Activated CD8-positive, alpha-beta memory T cell treated with anti-CD3 and anti-CD28 coated beads for 48 hours (primary cell): ENCODE data around the gene SPATA20.

Experiments
- DNase-seq, 3 experiments: peaks; one replicate each; pipeline ENCODE4 v3.0.0-alpha.2; 2020; ENCODE audit warnings: low read depth in 2 of 3, low spot score in 2 of 3

The SPATA20 gene

DNA sequence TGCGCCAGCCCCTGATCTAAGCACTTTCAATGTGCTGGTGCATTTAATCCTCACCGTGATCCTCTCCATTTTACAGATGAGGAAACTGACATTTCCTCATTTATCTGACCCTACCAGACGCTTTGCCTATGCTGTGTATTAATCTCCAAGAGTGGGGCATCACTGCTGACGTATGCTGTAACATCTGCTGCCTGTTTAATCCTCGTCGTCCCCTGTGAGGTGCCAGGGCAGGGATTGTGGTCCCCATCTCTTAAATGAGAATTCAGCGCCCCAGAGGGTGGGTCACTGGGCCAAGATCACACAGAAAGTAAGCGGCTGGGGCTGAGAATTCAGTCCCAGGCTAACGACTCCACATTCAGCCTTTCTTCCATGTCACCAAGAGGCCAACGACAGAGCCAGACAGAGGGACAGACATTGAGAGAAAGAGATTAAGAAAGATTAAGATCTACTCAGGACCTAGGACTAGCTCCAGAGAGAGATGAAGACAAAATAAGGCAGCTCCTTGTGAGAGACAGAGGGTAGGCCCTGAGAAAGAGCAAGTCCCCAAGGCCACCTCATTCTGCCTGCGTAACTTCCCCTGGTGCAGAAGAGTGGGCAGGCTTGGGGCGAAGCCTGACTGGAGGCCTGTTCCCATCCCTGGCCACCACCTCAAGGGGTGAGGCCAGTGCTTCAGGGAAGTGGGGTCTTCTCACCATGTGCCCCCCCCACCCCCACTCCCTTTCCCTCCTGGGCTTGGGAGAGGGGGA lies 27.1 kb downstream of the SPATA20 start:
- no peak for DNase-seq

DNA sequence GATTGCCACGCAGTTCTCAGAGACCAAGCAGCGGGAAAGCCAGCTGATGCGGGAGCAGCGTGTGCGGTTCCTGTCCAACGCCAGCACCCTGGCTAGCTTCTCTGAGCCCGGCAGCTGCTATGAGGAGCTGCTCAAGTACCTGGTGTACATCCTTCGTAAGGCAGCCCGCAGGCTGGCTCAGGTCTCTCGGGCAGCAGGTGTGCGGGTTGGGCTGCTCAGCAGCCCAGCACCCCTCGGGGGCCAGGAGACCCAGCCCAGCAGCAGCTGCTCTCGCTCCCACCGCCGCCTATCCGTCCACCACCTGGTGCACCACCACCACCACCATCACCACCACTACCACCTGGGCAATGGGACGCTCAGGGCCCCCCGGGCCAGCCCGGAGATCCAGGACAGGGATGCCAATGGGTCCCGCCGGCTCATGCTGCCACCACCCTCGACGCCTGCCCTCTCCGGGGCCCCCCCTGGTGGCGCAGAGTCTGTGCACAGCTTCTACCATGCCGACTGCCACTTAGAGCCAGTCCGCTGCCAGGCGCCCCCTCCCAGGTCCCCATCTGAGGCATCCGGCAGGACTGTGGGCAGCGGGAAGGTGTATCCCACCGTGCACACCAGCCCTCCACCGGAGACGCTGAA lies 28.7 kb downstream of the SPATA20 start:
- no peak for DNase-seq

DNA sequence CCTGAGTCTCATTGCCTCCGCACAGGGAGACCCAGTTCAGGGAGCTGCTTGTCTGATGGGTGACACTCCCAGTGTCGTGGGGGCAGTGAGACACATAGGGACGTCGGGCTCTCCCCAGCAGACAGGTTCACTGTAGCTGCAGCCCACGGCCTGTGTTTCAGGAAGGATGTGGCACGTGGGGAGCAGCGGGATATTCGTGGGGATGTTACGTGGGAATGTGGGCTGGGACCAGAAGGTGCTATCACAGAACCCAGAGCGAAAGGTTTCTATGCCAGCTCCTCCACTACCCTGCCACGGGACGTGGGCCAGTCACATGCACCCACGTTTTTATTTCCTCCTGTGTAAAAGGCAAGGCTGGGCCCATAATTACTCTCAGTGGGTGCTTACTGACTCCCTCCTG lies 29.9 kb downstream of the SPATA20 start:
- DNase-seq: no peak

DNA sequence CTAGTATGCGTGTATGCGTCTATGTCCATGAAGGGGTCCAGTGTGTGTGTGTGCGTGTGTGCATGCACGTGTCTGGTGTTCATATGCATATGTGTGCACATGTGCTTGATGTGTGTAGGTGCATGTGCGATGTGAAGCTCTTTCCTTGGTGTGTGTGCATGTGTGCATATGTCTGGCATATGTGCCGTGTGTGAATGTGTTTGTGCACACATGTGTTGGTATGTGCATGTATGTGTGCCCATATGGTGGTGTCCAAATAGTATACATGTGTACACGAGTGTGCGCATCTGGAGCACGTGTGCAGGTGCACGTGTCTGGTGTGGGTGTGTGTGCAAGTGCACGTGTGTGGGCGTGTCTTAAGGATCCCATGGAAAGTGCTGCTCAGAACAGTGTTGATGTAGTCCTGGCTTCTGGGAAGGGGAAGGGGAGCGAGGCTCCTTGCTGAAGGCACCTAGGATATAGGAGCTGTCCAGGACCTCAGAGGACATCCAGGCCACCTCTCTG lies 30.5 kb downstream of the SPATA20 start:
- DNase-seq: no peak

DNA sequence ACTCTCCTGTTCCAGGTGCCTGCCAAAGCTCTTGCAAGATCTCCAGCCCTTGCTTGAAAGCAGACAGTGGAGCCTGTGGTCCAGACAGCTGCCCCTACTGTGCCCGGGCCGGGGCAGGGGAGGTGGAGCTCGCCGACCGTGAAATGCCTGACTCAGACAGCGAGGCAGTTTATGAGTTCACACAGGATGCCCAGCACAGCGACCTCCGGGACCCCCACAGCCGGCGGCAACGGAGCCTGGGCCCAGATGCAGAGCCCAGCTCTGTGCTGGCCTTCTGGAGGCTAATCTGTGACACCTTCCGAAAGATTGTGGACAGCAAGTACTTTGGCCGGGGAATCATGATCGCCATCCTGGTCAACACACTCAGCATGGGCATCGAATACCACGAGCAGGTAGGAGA lies 31.2 kb downstream of the SPATA20 start:
- DNase-seq: no peak

DNA sequence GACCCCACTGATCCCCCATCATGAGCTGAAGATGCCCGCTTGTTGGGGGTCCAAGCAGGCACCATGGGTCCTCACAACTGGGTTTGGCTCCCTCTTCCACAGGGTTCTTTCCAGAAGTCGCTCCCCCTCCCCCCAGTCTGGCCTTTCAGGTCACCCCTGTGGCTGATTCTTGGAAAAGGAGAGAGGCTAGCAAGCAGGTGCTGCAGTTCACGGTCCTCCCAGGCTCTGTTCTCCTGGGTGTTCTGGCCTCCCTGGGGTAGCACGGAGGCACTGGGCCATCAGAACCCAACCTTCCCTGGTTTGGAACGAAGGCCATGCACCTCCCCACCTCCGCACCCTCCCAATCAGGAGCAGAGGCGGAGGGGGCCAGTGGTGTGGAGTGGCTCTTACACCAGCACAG lies 32.4 kb downstream of the SPATA20 start:
- DNase-seq: no peak

DNA sequence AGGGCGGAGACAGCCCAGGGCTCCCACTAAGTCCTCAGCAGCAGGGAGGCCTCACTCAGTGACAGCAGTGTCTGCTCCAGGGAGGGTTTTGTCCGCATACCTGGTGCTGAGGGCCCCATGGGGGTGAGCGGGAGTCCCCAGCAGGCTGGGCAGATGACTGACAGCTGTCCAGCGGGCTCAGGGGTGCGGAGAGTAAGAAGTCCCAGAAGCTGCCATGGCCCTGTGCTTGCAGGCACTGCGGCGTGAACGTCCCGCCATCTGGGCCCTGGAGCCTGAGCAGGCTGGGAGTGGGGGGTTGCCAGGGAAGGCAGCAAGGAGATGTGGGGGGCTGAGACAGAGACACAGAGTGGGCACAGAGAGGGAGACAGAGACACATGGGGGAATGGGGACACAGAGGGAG lies 33.7 kb downstream of the SPATA20 start:
- DNase-seq: no peak

DNA sequence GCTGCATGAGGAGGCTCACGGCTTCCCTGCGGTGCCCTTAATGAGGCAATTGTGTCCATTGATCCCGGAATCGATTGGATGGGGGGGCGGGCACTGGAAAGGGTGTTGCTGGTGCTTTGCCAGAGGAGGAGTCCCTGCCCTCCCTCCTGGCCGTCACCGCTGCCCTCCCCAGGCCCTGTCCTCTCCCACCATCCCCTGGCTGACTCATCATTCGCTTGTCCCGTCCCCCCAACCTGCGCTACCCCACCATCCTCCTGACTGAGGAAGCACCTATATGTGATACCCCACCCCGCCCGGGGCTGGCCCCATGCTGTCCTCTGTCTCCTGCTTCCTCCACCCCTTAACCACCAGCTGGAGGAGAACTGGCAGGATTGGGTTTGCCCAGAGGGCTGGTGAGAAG lies 34.3 kb downstream of the SPATA20 start:
- no peak for DNase-seq

DNA sequence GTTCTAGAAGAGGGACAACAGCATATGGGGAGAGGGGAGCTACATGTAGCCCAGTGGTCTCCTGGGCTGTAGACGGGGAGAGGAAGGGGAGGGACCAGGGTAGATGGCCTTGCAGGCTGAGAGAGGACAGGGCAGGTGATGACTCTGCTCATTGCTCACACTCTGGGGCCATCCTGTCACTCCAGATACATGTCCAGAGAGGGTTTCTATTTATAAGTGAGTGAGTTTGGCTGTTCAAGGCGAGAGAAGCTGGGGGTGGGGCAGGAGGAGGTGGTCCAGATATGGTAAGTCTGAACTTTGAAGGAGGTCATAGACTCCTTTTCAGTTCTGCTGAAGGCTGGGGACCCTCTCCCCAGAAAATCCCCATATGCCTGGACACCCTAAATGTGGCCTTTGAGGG lies 35.8 kb downstream of the SPATA20 start:
- no peak for DNase-seq

DNA sequence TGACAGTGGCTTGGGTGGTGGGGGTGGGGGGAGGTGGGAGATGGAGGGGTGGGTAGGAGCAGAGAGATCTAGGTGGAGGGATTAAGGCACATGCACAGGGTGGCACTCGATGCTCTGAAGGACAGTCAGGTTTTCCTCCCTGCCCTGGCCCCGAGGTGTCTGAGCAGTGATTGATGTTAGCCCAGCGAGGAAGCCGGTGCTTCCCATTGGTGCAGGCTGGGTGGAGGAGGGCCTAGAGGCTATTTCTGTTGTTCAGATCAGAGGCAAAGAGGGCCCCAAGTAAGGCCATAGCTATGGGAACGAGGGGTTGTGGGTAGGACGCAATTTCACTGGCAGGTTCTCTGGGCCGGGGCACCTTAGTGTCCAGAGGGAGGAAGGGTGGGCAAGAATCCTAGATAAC lies 36.7 kb downstream of the SPATA20 start:
- no peak for DNase-seq

DNA sequence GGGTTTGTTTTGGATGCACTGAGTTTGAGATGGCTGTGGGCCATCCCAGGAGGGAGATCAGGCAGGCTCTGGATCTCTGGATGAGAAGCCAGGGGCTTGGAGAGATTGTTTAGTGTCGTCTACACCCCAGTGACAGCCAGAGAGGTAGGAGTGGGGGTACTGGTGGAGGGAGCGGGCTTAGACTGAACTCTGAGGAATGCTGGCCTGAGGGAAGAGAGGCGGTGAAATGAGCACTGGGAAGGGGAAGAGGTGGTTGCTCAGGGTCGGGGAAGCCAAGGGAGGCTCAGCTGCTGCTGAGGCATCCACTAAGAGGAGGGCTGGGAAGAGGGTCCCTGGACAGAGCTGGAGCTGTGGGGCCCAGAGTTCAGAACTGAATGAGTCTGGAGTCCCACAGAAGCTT lies 37.1 kb downstream of the SPATA20 start:
- no peak for DNase-seq

DNA sequence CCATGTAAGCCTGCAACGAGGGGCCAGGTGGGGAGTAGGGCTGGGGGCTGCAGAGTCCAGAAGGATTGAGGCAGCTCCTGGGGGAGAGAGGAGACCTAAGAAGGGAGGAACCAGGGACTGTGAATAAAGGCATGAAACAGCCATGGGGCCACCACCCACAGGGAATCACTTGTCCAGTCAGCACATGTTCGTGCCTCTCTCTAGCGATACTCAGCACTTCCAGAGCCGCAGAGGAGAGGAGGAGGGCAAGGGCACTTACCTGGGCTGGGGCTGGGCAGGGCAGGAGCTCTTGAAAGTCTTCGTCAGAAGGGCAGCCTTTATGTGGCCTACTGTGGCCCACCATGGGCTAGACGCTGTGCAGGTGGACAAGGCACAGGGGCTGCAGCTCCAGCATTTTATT lies 37.8 kb downstream of the SPATA20 start:
- no peak for DNase-seq

DNA sequence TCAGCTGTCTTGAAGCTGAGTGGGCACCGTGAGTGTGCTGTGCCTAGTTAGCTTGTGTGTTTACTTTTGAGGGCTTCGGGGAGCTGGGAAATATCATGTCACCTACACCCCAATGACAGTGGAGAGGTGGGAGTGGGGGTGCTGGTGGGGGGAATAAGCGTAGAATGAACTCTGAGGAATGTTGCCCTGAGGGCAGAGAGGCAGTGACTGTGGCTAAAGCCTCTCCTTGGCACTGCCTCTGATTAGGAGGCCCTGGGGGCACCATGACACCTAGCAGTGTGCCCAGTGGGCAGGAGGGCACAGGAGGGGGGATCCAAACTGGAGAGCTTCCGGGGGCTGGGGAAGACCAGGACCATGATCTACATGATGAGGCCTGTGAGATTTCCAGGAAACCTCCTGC lies 38.4 kb downstream of the SPATA20 start:
- DNase-seq: no peak

DNA sequence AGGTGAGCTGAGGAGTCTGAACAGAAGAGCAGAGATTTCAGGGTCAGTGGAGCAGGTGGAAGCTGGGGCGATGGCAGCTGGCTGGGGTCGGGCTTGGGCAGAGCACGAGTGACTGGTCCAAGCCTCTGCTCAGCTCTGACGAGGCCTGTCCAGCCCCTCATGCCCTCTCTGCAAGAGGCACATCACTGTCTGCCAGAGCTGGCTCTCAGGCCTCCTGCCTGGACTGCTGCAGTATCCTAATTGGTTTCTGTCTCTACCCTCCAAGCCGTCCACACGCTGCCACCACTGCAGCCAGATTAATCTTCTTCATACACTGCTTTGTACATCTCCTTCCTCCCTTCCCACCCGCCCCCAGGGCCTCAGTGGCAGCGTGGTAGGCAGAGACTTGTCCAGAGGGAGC lies 38.9 kb downstream of the SPATA20 start:
- DNase-seq: no peak

DNA sequence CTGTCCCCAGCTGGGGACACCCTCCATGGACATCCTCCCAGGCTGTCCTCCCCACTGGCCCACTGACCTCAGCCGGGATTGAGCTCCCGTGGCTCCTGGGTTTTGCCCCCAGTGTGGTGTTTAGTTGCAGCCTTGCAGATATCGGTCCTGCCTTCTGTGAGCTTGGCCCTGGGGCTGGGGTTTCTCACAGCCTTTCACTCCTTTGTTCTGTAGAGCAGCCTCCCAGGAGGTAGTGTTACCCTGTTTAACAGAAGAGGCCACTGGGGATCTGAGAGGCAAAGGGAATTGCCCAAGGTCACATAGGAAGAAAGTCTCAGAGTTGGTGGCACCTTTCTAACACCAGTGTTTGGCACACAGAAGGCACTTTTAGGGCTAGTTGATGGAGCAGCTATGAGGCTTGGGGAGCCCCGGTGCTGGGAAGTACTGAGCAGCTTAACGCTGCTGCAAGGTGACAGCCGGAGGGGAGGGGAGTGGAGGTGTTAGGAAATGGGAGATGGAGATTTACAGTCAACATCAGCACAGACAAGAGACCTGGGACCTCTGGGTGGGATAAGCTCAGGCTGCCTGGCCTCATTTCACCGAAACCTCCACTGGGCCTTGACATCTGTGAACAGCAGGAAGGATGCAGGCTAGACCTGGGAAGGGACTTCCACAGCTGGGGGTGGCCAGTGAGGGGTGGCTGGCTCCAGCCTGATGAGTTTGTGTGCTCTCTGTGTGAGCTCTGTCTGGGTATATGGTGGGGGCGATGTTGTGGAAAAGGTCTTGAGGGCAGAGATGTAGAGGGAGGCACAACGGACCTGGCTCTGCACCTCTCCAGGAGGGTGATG lies 39.7 kb downstream of the SPATA20 start:
- DNase-seq: no peak

DNA sequence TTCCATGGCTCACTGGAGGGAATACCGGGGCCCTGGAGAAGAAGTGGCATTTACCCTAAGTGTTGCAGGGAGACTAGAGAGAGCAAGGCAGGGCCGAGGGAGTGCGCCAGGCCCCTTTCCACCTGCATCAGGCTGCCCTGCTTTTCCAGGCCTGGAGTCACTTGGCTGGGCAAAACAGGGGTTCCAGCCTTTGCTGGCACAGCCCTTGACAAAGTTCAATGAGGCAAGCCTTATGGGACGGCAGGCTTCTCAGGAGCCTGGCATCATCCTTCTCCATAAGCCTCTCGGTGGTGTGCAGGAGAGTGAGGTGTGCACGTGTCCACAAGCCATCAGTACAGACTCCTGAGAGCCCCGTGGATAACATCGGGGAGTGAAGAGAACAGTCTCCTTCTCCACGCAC lies 40.6 kb downstream of the SPATA20 start:
- no peak for DNase-seq

DNA sequence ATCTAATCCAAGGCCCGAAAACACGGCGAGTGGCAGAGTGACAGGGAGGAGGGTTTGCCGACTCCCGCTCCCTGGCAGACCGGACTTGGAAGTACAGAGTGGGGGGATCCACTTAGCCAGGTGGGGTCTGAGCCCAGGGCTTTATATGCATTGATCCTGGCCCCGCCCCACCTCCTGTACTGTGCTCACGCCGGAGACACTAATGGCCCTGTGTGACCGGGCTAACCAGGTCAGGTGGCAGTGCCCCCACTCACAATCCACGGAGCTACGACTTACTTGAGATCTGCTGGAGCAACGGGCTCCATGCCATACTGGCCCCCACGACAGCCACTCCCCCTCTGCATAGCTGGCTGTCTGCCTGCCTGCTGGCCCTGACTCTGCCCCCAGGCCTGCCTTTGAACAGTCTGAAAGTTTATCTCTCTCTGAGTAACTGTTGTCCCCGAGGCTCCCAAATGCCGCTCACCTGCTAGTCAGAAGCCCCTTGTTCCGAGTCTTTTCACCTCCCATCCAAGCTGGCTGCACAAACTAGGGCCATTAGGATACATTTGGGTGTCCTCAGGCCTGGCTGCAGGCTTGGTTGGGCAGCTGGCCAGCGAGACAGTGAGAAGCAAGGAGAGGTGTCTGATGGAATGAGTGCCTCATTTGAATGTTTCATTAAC lies 41.5 kb downstream of the SPATA20 start:
- DNase-seq: no peak

DNA sequence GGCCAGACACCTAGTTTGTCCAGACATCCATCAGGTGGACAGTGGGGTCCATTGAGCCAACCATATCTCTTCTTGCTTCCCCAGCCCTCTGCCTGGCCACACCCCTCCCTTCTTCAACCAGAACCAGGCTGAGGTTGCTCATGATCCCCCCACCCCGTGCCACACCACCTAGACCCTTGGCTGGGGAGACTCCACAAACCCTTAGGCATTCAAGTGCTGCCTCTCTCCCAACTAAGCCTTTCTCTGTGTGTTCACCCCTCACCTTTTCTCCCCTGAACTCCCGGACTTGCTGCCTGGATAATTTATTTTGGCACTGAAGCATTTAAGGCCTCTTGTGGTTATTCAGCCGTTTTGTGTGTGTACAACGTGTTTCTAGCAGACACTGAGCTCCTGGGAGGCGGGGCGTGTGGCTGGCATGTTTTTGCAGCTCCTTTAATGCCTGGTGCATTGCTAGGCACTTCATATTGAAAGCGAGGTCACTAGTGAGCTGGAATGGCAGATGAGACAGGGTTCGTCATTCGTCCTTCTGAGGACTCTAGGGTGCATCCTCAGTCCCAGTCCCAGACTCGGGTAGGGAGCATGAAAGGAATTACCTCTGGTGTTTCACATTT lies 42.2 kb downstream of the SPATA20 start:
- DNase-seq: no peak

DNA sequence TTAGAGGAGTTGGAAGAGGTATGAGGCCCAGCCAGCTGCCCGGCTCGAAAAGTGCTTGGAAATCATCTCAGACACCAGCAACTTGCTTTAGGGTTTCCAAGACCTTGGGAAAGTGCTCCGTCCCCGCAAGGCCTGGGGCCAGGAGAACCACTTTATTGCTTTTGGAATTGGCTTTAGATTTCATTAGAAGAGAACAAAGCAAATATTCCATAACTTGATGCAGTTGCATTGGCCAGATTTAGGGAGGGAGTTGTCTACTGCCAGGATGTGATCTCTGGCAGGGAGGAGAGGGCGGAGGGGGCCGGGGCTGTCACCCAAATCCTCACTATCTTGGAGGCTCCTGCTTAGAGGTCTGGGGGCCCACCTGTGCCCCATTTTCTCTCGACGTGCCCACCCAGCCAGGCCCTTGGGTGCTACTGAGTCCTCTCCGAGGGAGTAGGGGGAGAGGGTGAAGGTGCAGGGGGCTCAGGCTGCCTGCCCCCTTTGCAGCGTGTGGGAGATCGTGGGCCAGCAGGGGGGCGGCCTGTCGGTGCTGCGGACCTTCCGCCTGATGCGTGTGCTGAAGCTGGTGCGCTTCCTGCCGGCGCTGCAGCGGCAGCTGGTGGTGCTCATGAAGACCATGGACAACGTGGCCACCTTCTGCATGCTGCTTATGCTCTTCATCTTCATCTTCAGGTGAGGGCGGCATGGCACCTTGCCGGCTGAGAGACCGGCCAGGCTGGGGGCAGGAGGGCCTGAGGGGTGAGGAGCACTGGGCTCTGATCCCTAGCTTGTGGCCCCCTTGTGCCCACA lies 44.2 kb downstream of the SPATA20 start:
- no peak for DNase-seq

DNA sequence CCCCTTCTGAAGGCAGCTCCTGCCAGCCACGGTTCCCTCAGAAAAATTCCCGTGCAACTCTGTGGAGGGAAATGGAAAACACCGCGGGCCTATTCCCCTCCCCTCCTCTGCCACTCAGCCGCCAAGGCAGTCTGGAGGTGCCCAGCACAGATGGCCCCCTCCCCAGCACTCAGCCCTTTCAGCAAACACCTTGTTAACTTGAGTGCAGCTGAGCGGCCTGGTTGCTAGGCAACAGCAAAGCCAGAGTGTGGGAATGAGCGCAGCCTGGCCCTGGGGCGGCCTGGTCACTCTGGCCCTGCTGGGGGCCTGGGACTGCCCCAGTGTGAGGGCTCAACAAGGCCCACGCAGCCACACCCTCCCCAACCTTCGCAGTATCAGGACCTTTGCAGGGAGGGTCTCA lies 46.3 kb downstream of the SPATA20 start:
- no peak for DNase-seq
